ENCODE results near the gene SLIT3.

SLIT3 gene

DNA sequence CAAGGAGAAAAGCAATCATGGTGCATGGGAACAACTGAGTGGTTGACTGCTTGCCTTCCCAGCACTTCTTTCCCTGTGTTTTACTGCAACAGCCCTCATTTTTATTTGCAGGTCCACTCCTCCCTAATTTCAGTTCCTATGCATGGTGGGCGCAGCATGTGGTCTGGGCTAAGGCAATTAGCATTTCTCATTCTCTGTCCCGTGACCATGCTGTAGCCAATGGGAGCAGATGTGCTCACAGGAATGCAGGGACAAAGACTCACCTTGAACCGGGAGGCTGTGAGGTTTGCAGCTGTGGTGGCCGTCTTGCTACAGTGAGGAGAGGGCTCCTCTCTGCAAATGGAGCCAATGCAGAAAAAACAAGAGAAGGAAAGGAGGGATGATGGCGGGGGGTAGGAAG is 315.5 kb downstream of the SLIT3 start:
- DNase-seq, result no peak

- DNase-seq, result no peak
These were observed 316.7 kb downstream of the SLIT3 start for GRCh38 chr5:168984135-168984675.

GRCh38 chr5:168979135-168979534 is 321.8 kb downstream of the SLIT3 start:
- DNase-seq, result no peak

DNA sequence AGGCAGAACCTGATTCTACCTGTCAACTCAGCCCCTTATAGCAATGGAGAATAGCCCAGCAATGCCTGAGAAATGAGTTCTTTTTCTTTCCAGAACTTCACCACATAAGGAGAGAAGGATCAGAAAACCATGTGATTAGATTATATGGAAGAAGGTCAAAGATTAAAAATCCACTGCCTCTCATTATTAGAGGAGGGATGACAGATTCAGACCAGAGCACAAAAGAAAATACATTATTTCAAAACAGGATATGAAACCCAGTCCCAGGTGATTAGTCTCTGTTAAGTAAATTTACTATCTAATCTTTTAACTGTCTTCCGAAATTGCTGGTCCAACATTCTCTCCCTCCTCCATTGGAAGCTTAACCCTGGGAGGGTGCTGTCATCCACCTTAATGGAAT is 322.4 kb downstream of the SLIT3 start:
- DNase-seq, result no peak

- no peak for DNase-seq
These were observed 322.9 kb downstream of the SLIT3 start for GRCh38 chr5:168978015-168978414.

GRCh38 chr5:168976311-168976970 is 324.5 kb downstream of the SLIT3 start:
- DNase-seq, result no peak

GRCh38 chr5:168975331-168975730 is 325.6 kb downstream of the SLIT3 start:
- DNase-seq, result no peak

GRCh38 chr5:168974082-168974481 is 326.9 kb downstream of the SLIT3 start:
- DNase-seq, result no peak

GRCh38 chr5:168972731-168973130 is 328.2 kb downstream of the SLIT3 start:
- no peak for DNase-seq

DNA sequence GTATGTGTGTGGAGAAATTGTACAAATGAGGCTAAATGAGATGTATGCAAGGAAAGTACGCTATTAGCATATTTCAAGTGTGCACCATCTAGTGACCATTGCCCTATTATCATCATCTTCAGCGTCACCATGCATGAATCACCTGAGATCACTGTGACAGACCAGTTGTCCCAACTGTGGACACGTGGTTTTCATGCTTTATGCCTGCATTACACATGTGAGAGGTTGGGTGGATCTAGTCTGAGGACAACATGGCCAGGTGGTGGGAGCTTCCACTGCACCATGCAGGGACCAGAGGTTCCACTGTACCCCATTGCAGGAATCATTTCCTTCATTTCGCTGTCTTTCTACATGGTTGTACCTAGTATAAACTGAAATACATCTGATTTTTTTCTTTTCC is 329.8 kb downstream of the SLIT3 start:
- DNase-seq, result no peak

DNA sequence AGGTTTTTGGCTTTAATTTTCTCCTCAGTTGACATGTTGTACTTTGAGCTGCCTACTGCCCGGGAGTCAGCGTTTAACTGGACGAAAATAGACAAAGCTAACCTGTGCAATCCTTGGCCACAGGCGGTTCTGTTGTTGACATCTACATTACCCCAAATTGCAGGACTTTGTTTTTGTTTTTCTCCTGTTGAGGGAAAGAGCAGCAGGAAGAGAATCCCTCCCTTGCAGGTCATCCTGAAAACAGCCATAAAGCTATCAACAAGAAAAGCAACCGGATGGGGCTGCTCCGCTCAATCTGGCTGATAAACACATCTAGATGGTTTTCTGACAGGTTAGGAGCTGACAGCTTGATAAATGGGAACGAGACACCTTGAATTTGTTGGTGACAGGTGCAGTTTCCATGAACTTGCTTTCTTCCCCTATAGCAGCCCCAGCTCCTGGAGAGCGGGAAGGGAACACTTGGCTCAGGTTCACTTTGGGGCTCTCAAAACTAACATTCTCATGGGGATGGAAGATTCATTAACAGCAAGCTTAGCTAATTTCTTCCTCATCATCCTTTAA is 331.5 kb downstream of the SLIT3 start:
- no peak for DNase-seq

DNA sequence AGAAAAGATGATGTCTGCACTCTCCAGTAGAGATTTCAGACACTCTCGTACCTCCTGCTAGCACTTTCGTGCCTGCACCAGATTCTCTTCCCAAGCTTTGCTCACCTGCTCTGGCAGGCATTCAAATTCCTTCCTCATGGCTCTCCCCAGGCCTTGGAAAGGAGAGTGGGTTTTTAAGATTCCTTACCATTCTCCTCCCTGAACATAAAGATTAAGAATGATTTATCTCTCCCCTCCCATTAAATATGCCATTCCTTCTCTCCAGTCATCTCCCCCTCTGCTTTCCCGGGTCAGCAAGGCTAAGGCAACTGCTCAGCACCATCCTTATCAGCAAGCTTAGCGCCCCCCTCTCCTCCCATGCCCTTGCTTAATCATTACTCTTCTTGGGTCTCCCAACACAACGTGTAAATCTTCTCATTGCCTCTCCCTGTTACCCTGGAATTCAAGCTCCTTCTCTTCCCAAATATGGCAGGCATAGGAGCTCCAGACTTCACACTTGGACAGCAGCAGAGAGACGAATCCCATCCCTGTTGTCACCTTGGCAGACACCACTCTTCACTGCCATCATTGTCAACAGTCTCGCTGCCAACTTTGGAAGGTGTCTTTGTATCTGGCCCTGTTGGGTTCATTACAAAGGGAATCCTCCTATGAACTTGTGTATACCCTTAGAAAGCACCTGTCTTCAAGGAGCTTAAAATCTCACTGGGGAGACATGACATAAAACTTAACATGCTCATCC is 332.9 kb downstream of the SLIT3 start:
- DNase-seq, result no peak

GRCh38 chr5:168965638-168966037 is 335.3 kb downstream of the SLIT3 start:
- no peak for DNase-seq

DNA sequence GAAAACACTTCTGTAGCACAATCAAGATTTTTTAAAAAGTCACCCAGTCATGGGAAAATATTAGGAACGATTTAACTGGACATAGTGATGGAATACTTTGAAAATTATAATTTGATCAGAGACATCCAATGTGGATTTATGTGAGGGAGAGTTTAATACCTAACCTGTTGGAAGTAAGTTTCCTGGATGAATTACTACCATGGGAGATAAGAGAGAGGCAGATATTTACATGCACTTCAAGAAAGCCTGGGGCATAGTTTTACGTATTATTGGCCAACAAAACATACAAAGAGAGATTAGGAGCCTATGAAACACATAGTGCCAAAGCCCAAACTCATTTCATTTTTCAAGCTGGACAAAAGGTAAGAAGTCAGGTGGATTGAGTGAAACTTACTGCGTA is 336.8 kb downstream of the SLIT3 start:
- DNase-seq, result no peak

DNA sequence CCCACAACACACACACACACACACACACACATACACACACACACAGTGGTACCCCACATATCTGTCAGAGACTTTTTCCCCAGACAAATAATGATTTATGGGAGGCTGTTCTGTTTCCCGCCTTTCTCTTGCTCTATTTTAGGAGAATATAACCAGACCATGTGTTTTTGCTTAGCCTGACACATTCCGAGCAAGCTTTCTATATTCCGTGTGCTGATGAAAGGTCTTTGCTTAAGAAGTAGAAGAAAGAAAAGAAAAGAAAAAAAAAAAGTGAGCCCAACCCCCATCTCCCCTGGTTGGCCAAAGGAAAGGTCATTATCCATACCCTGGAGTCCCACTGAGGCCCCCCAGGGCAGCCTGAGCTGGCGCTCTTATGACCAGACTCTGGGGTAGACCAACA is 338.6 kb downstream of the SLIT3 start:
- DNase-seq, result no peak

DNA sequence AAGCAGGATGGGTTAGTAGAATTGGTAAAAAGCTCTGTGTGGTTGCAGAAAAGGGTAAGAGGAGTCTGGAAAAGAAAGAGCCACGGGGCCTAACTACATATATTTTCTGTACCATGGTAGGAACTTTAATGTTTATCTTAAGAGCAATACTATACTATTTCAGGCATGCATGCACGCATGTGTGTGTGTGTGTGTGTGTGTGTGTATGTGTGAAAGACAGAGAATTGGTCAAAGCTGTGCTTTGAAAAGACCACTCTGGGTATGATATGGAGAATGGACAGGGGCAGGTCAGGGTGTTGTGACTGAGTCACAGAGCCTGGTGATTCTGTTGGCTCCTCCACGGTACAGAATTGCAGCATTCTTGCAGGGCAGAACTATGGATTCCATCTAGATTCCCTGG is 339.3 kb downstream of the SLIT3 start:
- DNase-seq, result no peak

- DNase-seq, result no peak
These were observed 340.4 kb downstream of the SLIT3 start for GRCh38 chr5:168960497-168960896.

- DNase-seq, result no peak
These were observed 347.6 kb downstream of the SLIT3 start for GRCh38 chr5:168953351-168953750.

- DNase-seq, result no peak
These were observed 348.7 kb downstream of the SLIT3 start for GRCh38 chr5:168952196-168952595.

- DNase-seq, result no peak
These were observed 349.2 kb downstream of the SLIT3 start for GRCh38 chr5:168951769-168952168.

DNA sequence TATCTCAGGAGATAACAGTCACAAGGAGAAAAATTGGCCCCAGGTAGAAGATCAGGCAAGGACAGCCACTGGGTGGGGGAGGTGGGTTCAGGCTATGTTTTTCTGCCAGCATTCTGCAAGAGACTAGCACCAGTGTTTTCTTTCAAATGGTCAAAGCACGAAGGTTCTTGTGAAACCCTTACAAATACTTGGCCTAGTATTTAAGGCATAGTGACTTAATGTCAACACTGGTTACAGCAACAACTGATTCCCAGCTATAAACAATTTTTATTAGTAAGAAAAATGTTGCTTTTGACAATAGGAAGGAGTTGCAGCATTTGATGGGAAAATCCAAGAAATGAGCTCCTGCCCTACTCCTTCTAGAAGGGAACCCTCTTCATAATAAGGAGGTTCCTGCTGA is 349.6 kb downstream of the SLIT3 start:
- DNase-seq, result no peak

GRCh38 chr5:168950241-168950951 is 350.5 kb downstream of the SLIT3 start:
- no peak for DNase-seq

DNA sequence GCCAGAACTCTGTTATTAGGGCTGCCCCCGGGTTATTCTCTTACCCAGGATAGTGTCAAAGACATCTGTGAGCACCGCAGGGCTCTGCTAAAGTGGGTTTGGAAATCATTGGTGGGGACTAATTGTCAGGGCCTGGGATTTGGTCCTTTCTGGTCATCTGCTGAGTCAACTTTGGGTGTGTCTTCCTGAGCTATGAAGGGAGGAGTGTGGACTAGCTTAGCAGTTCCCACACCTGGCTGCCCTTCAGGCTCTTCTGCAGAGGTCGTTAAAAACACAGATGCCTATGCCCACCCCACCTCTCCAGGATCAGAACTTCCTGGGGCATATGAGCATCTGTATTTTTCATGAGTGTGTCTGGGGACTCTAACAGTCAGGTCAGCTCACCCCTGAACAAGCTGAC is 352.2 kb downstream of the SLIT3 start:
- no peak for DNase-seq
